Stimulated activated CD4-positive, alpha-beta T cell treated with anti-CD3 and anti-CD28 coated beads, Interleukin-15, amount 100 ng/mL, for 1 hour (primary cell): Measurements from ENCODE around the gene INPP5F.
A peak's percentile ranks its signal among the peaks of the same experiment; 100 is the strongest.

Source experiments
- DNase-seq, 2 donors: peaks; one replicate each; pipeline ENCODE4 v3.0.0-alpha.2; 2020; ENCODE audit warnings: low read depth in 1 of 2, low spot score in 1 of 2

INPP5F gene

DNA sequence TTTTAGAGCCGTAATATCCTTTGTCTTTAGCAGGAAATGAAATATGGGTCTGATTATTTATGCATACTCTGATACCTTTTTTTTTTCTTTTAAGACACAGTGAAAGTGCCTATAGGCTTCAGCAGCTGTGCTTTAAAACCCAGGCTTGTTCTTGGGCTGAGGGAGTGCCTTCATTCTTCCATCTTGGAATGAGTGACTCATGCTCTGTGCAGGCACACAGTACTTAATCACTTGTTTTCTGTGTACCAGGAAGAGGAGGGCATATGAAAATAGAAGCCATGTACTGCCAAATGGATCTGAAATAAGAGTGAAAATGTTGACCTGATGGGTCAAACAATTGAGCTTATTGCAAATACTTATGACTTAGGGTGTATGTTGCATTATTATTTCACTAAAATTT is 12.0 kb downstream of the INPP5F start:
- no peak for DNase-seq

DNA sequence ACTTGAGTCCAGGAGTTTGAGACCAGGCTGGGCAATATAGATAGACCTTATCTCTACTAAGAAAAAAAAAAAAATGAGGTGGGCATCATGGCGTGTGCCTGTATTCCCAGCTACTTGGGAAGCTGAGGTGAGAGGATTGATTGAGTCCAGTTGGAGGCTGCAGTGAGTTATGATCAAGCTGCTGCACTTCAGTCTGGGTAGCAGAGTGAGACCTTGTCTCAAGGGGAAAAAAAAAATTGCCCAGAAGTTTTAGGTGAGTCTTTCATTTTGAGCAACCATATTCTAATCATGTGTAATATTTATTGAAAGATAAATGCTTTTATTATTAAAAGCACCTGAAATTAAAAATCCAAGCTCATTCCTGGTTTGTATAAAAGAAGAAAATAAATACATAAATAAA is 13.1 kb downstream of the INPP5F start:
- DNase-seq: no peak

DNA sequence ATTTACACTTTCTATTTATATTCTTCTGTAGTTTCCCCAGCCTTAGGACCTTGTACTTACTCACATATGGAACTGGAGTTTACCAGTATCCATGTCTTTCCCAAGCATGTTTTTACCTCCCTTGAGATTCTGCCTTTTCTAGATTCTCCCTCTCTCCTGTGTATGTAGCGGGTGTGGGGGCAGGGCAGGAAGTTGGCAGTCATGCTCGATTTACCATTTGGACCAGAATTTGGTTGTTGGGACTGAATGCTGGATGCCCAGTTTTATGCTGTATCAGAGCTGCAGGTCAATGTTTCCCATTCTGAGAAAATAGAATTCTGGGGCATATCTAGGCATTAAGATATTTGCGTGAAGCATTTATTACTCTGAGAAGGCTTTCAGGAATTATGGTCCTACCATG is 14.2 kb downstream of the INPP5F start:
- DNase-seq: no peak

DNA sequence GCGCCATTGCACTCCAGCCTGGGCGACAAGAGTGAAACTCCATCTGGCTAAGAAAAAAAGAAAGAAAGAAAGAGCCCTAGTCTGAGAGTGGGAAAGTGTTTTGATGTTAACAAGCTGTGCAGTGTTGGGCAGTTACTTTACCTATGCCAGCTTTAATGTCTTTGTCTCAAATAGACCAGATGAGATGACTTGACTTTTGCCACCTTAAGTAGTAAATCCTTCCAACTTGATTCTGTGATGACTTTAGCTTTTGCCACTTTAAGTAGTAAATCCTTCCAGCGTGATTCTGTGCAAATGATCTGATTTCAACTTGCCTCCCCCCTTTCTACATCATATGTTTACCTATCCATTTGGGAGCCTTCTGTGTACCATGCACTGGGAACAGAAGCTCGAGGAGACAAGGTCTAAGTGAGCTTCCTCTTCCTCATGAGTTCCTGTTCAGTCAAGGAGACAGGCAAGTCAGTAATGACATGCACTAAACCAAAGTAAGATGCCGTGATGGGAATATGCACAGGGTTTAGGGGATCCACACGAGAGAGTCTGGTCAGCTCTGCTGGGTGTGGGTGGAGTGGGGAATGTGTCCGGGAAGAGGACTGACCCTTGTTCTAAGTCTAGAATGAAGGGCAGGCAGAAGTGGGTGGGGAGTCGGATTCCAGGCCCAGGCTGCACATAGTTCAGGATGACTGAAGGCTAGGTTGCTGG is 17.2 kb downstream of the INPP5F start:
- no peak for DNase-seq

DNA sequence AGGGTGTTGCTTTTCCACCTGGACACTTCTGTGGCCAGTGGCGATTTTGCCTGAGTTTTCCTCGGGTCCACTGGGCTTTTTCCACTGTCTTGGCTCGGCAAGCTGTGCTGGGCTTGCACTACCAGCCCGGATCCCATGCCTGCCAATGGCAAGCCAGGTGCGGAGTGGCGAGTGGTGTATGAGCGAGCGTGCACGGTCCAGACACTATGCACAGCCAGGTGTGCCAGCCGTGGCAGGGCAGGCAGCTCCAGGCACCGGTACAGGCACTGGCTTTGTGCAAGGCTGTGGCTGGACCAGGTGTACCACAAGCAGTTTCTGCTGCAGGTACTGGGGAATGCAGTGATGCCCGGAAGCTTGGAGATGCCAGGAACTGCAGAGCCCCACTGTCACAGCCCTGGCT is 22.1 kb downstream of the INPP5F start:
- DNase-seq: no peak

DNA sequence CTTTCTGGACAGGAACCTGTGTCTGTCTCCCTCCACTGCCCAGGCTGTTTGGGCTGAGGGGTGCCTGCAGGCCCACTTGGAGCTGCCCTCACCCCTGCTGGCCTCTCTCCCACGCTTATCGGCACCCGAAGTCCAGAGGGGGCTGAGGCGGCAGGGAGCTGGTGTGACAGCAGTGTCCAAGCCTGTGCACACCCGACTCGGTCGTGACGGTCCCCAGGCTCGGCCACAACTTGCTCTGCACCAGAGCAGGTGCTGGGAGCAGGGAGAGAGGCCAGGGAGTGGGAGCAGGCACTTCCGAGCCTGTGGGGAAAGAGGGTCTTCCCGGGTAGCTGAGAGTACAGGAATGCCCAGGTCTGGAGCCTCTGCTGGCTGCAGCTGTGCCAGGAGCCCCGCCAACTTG is 23.0 kb downstream of the INPP5F start:
- DNase-seq: no peak

DNA sequence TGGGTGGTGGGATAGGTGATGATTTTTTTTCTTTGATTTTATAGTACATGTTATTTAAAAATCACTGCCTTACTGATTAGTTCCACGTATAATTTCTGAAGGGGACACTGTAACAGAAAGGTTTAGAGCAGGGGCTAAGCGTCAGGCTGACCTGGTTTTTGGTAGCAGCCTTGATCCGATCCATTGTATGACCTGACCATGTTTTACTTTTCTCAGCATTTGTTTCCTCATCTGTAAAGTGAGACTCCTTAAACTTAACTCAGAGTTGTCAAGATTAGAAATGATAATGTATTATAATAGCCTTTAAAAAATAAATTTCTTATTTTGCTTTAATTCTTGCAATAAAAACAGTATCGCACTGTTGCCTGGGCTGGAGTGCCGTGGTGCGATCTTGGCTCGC is 23.6 kb downstream of the INPP5F start:
- no peak for DNase-seq

DNA sequence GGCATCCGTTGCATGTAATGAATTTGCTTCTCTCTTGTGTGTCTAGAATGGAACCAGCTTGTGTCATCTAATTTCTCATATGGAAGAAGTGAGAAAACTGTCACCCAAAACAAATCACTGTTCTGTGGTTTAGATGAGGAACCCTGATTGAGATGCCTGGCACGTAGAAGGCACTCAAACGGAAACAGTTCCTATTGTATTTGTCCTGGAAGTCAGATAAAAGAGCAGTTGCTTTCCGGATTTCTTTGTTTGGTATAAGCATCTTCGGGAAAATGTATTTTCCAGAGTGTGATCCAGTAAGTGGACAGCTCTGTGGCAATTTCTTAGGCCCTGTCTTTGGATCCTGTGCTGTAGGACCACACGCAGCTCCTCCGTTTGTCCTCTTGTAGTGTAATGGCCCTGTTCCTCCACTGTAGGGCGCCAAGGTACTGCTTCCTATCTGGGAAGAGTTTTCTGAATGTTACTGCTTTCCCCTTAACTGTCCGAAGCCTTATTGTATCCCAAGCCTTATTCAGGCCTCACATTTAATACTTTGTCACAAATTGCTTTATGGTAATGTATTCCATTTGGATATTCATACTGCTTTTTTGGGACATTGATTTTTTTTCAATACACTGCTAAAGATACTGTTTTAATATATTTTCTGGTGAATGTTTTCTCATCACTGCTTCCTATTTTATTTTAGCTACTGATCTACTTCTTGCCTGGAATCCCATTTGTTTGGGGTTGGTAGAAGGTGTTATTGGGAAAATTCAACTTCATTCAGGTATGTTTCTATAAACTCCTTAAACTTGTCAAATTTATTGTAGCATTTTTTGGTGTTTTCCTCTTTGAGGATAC is 24.8 kb downstream of the INPP5F start:
- DNase-seq: peak in 1 of 2 donors; percentile 8

DNA sequence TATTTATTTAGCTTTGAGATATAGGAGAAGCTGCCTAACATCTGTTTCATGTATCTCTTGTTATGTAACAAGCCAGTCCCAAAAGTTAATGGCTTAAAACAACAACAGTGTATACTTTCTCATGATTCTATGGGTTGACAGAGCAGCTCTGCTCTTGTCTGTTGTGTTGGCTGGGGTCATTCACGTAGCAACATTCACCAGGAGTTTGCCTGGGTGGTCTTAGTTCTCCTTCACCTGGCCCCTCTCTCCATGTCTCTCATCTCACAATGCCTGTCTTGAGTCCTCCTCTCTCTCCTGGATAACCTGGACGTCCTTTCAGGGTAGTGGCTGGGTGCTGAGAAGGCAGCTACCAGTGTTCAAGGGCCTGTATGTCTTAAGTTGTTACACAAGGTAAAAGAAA is 27.5 kb downstream of the INPP5F start:
- DNase-seq: no peak

DNA sequence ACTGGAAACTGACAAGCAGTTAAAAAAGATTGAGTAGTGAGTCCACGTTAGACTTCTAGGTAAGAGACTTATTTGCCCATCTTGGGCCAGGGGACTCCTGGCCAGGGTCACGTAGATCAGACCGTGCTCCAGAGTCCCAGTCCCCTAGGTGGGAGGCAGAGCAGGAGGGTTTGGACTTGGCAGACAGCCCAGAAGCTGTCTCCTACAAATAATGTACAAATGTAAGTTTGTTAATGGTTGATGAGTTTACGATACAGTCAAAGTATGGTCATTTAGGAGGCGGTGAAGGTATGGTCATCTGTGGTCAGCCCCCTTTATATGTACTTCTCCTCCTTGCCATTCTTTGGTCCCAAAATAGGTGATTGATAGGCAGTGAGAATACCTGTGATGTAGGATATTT is 28.2 kb downstream of the INPP5F start:
- no peak for DNase-seq

DNA sequence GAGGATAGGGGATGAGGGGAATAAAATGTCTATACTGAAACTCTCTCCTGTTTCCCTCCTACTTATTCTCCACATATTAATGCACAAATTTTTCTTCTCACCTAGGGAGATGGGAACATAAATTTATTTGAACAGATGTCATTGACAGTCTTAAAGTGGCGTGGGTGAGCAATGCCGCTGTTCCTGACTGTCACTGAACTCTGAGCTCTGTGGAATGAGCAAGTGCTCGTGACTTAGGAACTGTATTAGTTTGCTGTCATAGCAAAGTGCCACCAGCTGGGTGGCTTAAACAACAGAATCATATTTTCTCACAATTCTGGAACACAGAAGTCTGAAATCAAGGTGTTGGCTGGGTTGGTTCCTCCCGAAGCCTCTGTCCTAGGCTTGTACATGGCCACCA is 29.1 kb downstream of the INPP5F start:
- DNase-seq: no peak

DNA sequence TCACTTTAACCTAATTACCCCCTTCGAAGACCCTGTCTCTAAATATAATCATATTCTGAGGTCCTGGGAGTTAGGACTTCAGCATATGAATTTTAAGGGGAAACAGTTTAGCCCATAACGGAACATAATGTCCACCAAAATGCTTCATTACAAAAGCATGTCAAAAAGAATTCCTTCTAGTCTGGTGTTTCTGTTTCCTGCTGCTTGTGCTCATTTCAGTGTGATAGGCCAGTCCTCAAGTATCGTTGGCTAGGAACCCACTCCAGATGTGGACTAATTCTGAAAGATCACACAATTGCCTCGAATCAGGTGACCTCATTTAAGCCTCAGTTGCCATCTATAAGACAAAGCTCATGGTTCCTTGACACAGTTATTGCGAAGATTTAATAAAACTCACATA is 29.6 kb downstream of the INPP5F start:
- no peak for DNase-seq

DNA sequence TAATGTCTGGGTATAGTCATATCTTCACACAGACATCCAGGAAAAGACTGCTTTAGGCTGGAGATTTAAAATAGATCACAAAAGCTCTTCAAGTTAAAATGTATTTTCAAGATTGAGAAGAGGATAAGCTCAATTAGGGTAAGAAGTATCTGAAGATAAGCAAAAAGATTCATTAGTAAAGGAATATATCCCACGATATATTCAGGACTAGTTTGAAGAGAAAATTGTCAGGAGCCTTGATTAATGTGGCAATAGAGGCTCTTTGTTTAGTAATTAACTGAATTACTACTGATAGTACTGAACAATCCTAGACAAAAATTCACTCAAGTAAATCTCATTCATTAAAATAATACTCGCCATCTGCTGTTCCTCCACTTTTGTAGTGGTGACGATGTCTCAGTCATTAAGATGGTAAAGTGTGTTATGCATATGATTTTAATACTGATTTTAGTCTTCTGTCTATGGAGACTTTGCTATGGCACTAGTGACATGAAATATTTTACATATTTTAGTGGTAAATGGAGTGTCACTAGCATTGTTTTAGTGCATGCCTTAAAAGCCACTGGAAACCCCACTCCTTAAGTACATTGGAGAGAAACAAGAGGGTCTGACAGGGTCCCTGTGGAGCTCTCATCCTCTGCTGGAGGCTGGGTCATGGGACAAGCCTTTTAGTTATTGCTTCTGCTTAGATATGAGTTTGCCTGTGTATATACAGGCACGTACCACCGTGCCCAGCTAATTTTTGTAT is 32.8 kb downstream of the INPP5F start:
- no peak for DNase-seq

DNA sequence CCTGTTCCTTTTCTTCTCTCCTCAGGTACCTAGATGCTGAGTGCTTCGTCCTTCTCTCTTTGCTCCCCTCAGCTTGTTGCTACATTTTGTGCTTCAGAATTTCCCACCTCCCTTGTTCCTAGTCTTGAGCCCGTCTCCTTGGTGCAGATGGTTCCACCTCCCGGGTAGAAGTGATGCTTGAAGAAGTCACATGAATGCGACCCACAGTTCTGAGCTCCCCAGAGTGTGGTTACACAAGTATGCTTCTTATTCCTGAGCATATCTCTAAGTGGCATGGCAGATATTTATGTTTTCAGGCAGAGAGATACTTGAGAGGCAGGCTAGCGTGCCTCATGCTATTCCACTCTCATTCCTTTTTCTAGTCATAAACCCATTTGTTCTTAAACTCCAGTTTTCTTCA is 34.0 kb downstream of the INPP5F start:
- DNase-seq: no peak

DNA sequence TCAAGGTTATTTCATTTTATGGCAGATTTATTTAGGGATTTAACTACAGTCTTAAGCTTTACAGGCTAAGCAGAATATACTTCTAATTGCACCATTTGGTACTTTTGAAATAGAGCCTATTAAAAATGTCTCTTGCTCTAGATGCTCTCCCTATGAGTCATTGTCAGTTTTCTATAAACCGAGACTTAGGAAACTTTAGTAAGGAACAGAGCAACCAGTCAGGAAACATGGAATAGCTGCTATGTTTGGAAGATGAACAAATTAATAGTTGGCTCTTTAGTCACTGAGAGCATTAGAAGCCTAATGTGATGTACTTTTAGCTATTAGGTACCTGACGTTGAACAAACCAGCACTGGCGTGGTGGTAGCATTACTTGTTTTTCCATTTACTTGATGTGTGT is 35.3 kb downstream of the INPP5F start:
- DNase-seq: no peak

DNA sequence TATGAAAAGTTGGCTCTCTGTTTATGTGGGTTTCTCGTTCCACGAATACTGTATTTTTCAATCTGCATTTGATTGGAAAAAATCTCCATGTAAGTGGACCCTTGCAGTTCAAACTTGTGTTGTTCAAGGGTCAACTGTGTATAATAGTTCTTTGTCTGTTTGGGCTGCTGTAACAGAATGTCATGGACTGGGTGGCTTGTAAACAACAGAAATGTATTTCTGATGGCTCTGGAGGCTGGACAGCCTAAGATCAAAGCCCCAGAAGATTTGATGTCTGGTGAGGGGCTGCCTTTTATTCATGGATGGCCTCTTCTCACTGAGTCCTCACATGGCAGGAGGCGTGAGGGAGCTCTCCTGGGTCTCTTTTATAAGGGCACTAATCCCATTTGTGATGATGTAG is 36.2 kb downstream of the INPP5F start:
- DNase-seq: no peak

DNA sequence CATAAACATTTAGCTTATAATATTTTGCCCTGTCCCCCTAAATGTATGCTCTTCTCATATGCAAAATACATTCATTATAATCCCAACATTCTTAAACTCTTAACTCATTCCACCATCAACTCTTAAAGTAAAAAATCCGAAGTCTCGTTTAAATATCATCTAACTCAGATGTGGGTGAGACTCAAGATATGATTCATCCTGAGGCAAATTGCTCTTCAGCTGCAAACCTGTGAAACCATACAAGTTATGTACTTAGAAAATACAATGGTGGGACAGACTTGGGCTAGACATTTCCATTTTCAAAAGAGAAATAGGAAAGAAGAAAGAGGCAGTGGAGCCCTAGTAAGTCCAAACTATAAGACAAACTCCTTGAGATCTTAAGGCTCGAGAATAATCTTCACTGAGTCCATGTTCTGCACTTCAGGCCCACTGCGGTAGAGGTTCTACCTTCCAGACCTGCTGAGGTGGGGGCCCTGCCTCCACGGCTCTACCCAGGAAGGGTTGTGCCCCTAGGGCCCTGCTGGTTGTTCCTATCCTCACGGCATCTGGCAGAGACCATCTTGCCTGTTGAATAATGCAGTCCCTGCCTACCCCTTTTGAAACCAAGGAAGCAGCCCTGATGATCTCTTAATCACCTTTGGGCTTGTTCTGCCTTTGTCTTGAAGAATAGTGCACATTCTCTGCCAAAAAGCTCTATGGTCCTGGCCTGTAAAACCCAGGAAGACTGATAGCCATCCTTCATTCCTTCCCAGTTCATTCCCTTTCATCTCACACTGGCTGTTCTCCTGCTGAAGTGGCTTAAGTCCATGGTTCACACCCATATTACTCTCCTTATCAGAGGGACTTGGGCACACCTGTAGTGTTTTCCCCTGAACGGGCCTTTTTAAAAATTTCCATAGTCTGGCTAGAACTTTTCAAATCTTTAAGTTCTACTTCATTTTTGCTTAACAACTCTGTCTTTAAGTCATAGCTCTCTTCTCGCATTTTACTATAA is 37.3 kb downstream of the INPP5F start:
- DNase-seq: no peak

DNA sequence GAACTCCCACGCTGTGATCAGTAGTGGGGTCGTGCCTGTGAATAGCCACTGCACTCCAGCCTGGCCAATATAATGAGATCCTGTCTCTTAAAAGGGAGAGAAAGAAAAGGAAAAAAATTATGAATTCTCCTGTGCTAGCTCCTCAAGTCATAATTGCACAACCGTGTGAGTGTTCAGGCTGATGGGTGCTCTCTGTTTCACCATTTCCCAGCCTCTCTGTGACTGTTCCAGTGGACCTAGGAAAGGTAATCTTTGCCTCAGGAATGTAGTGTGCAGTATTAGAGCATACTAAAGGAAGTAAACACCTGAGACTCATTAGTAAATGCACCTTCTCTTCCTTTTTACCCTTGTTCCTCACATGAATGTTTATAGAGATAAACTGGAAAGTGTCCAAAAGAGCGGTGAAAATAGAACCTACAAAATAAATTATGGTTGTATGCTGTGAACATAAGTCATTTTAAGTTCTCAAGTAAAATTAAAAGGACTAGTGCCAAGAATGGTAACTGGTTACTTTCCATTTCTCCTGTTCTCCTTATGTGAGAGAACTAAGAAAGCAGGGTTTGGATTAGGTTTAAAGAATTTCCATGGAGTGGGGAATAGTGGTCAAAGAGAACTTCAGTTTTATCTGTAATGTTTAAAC is 42.7 kb downstream of the INPP5F start:
- DNase-seq: no peak

DNA sequence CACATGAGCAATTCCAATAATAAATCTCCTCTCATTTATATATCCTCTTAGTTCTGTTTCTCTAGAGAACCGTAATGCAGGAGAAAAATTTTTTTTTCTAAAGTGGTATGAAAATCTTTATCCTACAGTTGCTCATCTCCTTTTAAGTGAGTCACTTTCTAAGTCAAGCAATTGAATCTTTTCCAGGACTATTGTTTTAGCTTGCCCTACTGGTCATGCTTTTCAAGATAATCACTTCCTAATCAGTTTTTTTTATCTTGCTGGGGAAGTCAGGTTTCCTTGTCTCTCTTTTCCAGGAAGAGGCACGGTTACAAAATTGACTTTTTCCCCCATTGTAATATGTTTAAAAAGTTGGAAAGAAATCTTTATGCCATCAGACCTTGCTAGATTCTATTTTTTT is 44.0 kb downstream of the INPP5F start:
- no peak for DNase-seq

DNA sequence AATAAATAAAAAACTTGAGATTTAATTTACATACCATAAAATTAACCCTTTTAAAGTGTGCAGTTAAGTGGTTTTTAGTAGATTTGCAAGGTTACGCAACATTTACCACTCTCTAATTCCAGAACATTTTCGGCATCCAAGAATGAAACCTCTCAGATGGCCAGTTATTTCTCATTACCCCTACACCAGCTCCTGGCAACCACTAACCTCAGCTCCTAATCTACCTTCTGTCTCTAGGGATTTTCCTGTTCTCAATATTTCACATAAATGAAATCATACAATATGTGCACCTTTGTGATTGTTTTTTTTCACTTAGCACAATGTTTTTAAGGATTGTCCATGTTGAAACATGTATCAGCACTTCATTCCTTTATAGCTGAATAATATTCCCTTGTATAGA is 45.1 kb downstream of the INPP5F start:
- DNase-seq: no peak
